HG03039 (cell line): ENCODE data around the gene DTYMK.

Experiments
- ATAC-seq: cut with Tn5 transposase; IDR thresholded peaks from one replicate; pipeline ENCODE4 v1.9.1; 2021; ENCODE audit warnings: mild to moderate bottlenecking, moderate library complexity; ENCODE audit not compliant: unreplicated experiment

DTYMK gene

GRCh38 chr2:241652722-241653121, 33.9 kb downstream of the DTYMK start:
- ATAC-seq: no peak

DNA sequence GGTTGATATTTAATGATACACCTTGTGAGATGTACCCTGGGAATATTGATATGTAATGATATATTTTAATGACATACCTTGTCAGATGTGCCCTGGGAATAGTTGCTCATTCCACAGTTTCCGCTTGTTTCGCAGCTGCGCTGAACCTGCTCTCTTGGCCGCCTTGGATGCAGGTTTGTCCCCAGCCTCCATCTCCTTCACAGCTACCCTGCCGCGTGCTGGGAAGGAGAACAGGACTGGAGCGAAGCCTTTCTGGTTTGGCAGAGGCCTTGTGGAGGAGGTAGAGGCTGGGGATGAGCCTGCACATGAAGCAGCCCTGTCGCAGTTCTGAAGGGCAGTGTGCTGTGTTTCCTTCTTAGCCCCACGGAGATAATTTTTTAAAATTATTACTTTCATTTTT, 34.5 kb downstream of the DTYMK start:
- no peak for ATAC-seq

GRCh38 chr2:241649927-241650326, 36.7 kb downstream of the DTYMK start:
- no peak for ATAC-seq

- no peak for ATAC-seq
Measured at GRCh38 chr2:241649404-241649803, 37.2 kb downstream of the DTYMK start.

DNA sequence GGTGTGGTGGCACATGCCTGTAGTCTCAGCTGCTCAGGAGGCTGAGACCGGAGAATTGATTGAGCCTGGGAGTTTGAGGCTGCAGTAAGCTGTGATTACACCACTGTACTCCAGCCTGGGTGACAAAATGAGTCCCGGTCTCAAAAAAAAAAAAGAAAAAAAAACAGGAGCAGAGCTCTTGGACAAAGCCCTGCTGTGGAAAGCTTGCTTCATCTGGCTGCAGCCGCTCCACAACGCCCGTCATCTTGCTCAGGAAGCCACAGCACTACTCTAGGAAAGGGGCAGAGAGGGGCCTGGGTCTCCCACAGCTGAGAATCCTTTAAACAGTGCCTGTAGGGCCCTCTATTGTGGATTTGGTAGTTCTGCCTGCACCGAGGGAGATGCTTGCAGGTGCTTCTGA, 38.2 kb downstream of the DTYMK start:
- no peak for ATAC-seq

- ATAC-seq: no peak
Measured at GRCh38 chr2:241645915-241646645, 40.5 kb downstream of the DTYMK start.

- ATAC-seq: no peak
Measured at GRCh38 chr2:241645056-241645914, 41.3 kb downstream of the DTYMK start.

DNA sequence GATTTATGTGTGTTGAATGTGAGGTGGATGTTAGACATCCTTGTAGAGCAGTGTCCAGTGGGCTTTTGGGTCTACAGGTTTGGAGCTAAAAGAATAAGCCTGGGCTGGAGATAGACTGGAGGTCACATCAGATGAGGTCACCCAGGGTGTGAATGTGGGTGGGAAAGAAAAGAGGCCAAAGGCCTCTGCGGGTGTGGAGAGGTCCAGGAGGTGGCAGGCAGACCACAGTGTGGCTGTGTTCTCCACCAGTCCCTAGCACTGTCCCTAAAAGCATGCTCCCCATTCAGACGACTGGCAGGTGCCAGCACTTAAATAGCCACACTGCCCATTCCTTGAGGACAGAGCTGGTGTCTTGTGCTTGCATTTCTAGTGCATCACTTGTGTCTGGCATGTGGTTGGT, 45.0 kb downstream of the DTYMK start:
- ATAC-seq: no peak

DNA sequence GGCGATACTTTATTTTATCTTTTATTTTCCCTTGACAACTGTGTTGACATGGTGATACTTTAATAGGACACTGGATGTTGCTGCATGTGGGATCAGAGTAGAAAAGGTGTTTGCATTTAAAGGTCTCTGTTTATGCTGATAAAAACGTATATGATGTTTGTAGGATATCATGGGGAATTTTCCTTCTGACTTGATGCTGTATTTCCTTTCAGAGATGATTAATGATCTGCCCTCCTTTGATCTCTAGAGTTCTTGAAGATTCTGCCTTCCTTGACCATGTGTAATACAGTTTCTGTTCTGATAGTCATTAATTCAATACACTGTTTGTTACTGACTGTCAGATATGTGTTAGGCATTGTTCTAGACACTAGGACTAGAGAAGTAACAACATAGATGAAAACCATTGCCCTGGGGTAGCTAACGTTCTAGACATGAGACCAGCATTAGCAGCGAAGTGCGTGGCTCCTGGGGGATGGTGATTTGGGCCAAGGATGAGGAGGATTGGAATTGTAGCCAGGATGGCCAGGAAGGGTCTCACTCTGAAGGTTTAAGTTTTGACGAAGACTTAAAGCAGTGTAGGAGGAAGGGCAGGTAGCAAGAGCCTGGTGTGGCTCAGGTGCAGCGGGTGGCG, 46.3 kb downstream of the DTYMK start:
- no peak for ATAC-seq

DNA sequence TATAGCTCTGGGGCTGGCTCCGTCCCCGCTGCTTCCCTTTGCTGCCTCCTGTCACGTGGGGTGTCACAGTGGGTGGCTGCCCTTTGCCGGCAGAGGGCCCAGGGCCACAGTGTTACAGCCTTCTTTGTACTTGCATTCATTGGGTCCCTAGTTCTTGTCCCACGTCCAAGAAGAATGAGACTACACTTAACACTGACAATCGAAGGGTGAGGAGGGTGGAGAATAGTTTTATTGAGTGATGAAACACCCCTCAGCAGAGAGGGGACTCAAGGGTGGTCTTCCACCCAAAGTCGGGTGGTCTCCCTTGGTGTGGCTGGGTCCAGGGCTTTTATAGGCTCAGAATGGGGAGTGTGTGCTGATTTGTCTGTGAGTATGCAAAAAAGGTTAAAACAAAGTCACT, 47.2 kb downstream of the DTYMK start:
- no peak for ATAC-seq

DNA sequence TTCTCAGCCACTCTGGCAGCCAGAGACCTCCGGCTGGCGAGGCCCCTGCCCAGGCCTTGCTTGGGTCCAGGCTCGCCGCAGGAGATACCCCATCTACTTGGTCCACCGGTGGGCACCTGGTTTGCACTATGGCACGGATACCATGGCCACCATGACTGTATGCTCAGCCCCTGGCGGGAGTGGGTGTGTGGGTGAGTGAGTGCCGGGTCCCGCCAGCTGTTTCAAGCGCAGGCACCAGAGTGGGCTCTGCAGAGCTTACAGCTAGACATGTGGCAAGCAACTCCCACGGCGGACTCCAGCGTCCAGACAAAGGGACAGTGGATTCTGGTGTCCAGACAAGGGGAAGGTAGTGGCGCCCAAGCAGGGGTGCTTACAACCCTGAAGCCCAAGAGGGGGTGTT, 47.7 kb downstream of the DTYMK start:
- ATAC-seq: no peak

- peak; percentile 22 for ATAC-seq
Measured at GRCh38 chr2:241637795-241638660, 48.6 kb downstream of the DTYMK start.

DNA sequence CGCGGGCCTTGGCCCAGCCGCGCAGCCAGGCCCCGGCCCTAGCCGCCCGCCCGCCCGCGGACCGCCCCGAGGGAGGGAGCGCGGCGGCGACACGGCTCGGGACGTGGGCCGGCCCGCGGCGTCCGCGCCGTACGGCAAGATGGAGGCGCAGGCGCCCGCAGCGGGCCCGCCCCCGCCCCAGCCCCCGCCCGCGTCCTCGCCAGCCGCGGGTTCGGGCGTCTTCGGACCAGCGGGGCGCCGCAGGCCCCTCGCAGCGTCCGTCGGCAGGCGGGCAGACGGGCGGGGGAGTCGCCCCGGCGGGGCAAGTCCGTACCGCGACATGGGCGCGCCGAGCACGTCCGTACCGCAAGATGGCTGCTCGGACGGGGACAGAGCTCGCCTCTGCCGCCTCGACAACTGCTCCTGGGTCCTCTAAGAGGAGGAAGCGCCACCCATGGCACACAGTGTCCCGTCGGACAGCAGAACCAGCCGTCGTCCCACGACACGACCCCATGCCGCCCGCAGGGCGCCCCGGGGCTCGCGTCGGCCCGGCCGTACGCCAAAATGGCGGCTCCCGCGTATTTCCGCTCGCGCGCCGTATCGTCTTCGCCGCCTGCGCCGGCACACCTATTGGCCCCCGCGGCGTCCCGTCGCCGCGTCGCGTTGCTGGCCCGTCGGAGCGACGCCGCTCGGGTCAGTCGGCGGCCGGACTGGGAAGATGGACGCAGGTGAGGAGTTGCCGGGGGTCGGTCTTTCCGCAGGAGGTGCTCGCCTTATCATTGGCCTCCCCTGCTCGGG, 49.4 kb downstream of the DTYMK start, which contains the start of the genes ATG4B and THAP4:
Gene ATG4B (plus strand): TSS at position 676 of the 777 bp plus-strand sequence. CDS start 22 bp downstream, at position 698.
Gene THAP4 (minus strand): TSS at position 141 of the 777 bp plus-strand sequence. CDS start 141 bp downstream, outside the sequence.
- ATAC-seq: peak; percentile 51

- ATAC-seq: peak; percentile 21
Measured at GRCh38 chr2:241636182-241637017, 50.2 kb downstream of the DTYMK start.

DNA sequence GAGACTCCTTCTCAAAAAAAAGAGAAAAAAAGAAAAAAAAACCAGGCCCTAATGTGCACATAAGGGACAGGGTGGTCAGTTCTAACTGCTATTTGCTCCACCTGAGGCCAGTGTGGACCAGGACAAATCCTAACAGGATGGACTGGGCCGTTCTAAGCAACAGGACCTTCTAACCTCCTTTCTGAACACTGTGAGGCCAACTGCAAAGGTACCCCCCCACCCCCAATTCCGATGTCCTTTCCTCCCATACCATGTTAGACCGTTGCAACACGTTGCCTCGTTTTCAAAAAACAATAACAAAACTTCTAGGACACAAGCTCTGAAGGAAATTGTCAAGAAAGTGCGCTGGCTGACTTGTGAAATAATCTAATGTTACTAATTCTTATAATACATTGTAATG, 50.9 kb downstream of the DTYMK start:
- ATAC-seq: no peak

DNA sequence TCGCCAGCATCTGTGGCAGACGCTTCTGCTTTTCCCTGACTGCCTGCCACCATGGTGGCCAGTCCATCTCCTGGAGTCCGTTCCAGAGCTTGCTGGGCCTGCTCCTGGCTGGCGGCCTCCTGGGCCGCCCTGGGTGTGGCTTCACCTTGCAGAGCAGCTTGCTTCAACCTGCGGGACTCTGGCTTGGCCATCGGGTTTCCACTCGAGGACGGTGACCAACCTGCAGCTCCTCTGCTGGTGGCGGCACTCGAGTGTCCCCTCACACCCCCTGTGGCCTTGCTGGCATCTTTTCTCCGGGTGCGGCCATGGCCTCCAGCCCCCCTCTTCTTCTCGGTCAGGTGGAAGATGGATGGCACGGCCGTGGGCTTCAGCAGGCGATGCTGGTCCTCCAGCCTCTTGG, 53.1 kb downstream of the DTYMK start:
- ATAC-seq: no peak

- ATAC-seq: no peak
Measured at GRCh38 chr2:241632478-241633325, 53.9 kb downstream of the DTYMK start.
